IPS-11a (cell line): ENCODE results near the gene ROPN1B.

ENCODE experiments used
- H3K4me3 ChIP-seq: one replicate; pipeline ENCODE4 v1.5.1; 2013; ENCODE audit warnings: low read depth, low read length, control low read depth

Gene ROPN1B

GRCh38 chr3:126003447-126004190 is 34.6 kb downstream of the ROPN1B start:
- no peak overlapping the region for H3K4me3 ChIP-seq

- no peak overlapping the region for H3K4me3 ChIP-seq
These were observed 35.2 kb downstream of the ROPN1B start for GRCh38 chr3:126004217-126004616.

GRCh38 chr3:126004692-126005091 is 35.7 kb downstream of the ROPN1B start:
- no peak overlapping the region for H3K4me3 ChIP-seq

- no peak overlapping the region for H3K4me3 ChIP-seq
These were observed 37.0 kb downstream of the ROPN1B start for GRCh38 chr3:126005951-126006350.

- H3K4me3 ChIP-seq: no peak overlapping the region
These were observed 39.2 kb downstream of the ROPN1B start for GRCh38 chr3:126008219-126008618.

- no peak overlapping the region for H3K4me3 ChIP-seq
These were observed 40.2 kb downstream of the ROPN1B start for GRCh38 chr3:126009181-126009580.

GRCh38 chr3:126013751-126014156 is 44.8 kb downstream of the ROPN1B start:
- H3K4me3 ChIP-seq: no peak overlapping the region

GRCh38 chr3:126014252-126014651 is 45.3 kb downstream of the ROPN1B start:
- H3K4me3 ChIP-seq: no peak overlapping the region

- no peak overlapping the region for H3K4me3 ChIP-seq
These were observed 46.1 kb downstream of the ROPN1B start for GRCh38 chr3:126015075-126015474.

GRCh38 chr3:126016616-126017015 is 47.6 kb downstream of the ROPN1B start:
- H3K4me3 ChIP-seq: no peak overlapping the region

GRCh38 chr3:126017362-126017761 is 48.4 kb downstream of the ROPN1B start:
- H3K4me3 ChIP-seq: no peak overlapping the region

- H3K4me3 ChIP-seq: no peak overlapping the region
These were observed 49.6 kb downstream of the ROPN1B start for GRCh38 chr3:126018545-126018944.

GRCh38 chr3:126018995-126019394 is 50.0 kb downstream of the ROPN1B start:
- H3K4me3 ChIP-seq: no peak overlapping the region

GRCh38 chr3:126019683-126020082 is 50.7 kb downstream of the ROPN1B start:
- H3K4me3 ChIP-seq: no peak overlapping the region

GRCh38 chr3:126021224-126021623 is 52.2 kb downstream of the ROPN1B start:
- H3K4me3 ChIP-seq: no peak overlapping the region

GRCh38 chr3:126021702-126022101 is 52.7 kb downstream of the ROPN1B start:
- H3K4me3 ChIP-seq: no peak overlapping the region

- no peak overlapping the region for H3K4me3 ChIP-seq
These were observed 53.9 kb downstream of the ROPN1B start for GRCh38 chr3:126022741-126023359.

- no peak overlapping the region for H3K4me3 ChIP-seq
These were observed 54.4 kb downstream of the ROPN1B start for GRCh38 chr3:126023390-126023789.

GRCh38 chr3:126024049-126024854 is 55.3 kb downstream of the ROPN1B start:
- no peak overlapping the region for H3K4me3 ChIP-seq

- H3K4me3 ChIP-seq: no peak overlapping the region
These were observed 56.2 kb downstream of the ROPN1B start for GRCh38 chr3:126025116-126025729.

GRCh38 chr3:126025862-126026261 is 56.9 kb downstream of the ROPN1B start:
- H3K4me3 ChIP-seq: no peak overlapping the region
